Stomach smooth muscle (tissue), 2 donors: ENCODE data around the gene FADS3.

ENCODE experiments used
- H3K27ac ChIP-seq: one replicate; pipeline ENCODE4 v1.7.0; 2013; ENCODE audit warnings: mild to moderate bottlenecking, low read length, inconsistent platforms
- H3K27me3 ChIP-seq, 2 donors: one replicate each; pipeline ENCODE4 v1.7.0; 2013; ENCODE audit warnings: low read length in 2 of 2; ENCODE audit not compliant: insufficient read depth in 2 of 2, control insufficient read depth in 1 of 2
- H3K36me3 ChIP-seq, 2 donors: one replicate each; pipeline ENCODE4 v1.7.0; 2013; ENCODE audit warnings: low read length in 2 of 2; ENCODE audit not compliant: control insufficient read depth in 2 of 2, insufficient read depth in 2 of 2
- H3K4me1 ChIP-seq: one replicate; pipeline ENCODE4 v1.7.0; 2013; ENCODE audit warnings: low read length; ENCODE audit not compliant: control insufficient read depth, insufficient read depth
- H3K4me3 ChIP-seq, 2 donors: one replicate each; pipeline ENCODE4 v1.7.0; 2013; ENCODE audit warnings: low read length in 2 of 2
- H3K9ac ChIP-seq, 2 donors: one replicate each; pipeline ENCODE4 v1.7.0; 2013; ENCODE audit warnings: low read length in 2 of 2, mild to moderate bottlenecking in 1 of 2
- H3K9me3 ChIP-seq, 2 donors: one replicate each; pipeline ENCODE4 v1.7.0; 2013; ENCODE audit warnings: low read length in 2 of 2; ENCODE audit not compliant: control insufficient read depth in 2 of 2
- donor health status: healthy.
- donor health status: Pancreatic carcinoma.

FADS3 gene

DNA sequence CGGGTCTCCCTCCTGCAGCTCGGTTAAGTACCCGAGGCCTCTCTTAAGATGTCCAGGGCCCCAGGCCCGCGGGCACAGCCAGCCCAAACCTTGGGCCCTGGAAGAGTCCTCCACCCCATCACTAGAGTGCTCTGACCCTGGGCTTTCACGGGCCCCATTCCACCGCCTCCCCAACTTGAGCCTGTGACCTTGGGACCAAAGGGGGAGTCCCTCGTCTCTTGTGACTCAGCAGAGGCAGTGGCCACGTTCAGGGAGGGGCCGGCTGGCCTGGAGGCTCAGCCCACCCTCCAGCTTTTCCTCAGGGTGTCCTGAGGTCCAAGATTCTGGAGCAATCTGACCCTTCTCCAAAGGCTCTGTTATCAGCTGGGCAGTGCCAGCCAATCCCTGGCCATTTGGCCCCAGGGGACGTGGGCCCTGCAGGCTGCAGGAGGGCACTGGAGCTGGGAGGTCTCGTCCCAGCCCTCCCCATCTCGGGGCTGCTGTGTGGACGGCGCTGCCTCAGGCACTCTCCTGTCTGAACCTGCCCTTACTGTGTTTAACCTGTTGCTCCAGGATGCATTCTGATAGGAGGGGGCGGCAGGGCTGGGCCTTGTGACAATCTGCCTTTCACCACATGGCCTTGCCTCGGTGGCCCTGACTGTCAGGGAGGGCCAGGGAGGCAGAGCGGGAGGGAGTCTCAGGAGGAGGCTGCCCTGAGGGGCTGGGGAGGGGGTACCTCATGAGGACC, 25.0 kb downstream of the FADS3 start:
- Histone ChIP-seq H3K4me1 (peaks cover 8% of the 10 kb centered on the region), H3K9me3 (no peaks in the 10 kb centered on the region), H3K4me3 (no peak overlapping the region), H3K27ac (no peak overlapping the region), H3K9ac (no peak overlapping the region), H3K36me3 (peaks cover 0 to 3% of the 10 kb centered on the region in 2 donors), H3K27me3 (peaks cover 2 to 3% of the 10 kb centered on the region in 2 donors)

GRCh38 chr11:61864814-61865775, 26.2 kb downstream of the FADS3 start:
- H3K9me3 ChIP-seq, result no peaks in the 10 kb centered on the region
- no peak overlapping the region for H3K27ac ChIP-seq
- peaks cover 0 to 2% of the 10 kb centered on the region in 2 donors for H3K27me3 ChIP-seq
- no peak overlapping the region for H3K9ac ChIP-seq
- H3K36me3 ChIP-seq, result peaks cover 0 to 3% of the 10 kb centered on the region in 2 donors
- H3K4me3 ChIP-seq, result no peak overlapping the region
- no peaks in the 10 kb centered on the region for H3K4me1 ChIP-seq

- Histone ChIP-seq H3K27me3 (no peaks in the 10 kb centered on the region), H3K9me3 (no peaks in the 10 kb centered on the region), H3K4me3 (no peak overlapping the region), H3K27ac (no peak overlapping the region), H3K9ac (no peak overlapping the region), H3K4me1 (no peaks in the 10 kb centered on the region), H3K36me3 (peaks cover 0 to 6% of the 10 kb centered on the region in 2 donors)
These were observed 27.7 kb downstream of the FADS3 start for GRCh38 chr11:61863548-61864081.

DNA sequence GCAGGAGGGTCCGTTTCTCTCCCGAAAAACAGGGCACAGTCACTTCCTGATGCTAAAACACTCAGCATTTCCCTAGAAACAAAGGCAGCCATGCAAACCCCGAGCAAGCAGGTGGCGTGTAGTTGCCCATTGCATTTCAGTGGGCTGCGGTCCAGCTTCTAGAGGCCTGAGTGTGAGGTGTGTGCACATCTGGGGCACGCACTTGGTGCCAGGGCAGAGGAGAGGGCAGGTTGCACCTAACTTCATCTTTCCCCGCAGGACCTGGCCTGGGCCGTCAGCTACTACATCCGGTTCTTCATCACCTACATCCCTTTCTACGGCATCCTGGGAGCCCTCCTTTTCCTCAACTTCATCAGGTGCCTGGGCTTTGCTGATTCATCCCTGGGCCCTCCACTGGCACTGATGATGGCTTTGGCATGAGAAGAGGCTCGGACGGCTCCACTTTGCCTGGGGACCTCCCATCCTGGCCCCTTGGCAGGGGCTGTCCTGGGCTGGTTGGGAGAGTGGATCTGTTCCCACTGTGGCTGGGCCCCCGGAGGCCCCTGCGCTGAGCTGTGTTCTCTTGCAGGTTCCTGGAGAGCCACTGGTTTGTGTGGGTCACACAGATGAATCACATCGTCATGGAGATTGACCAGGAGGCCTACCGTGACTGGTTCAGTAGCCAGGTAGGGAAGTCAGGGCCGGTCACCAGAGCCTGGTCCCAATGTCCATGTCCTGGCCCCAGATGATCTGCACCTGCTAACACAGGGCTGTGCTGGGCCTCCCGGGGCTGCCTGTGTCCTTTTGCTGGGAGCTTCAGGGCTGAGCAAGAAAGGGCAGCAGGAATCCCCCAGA, 28.4 kb downstream of the FADS3 start:
- Histone ChIP-seq H3K9ac (no peak overlapping the region), H3K27me3 (no peaks in the 10 kb centered on the region), H3K27ac (no peak overlapping the region), H3K4me3 (no peak overlapping the region), H3K9me3 (no peaks in the 10 kb centered on the region), H3K36me3 (peaks cover 0 to 6% of the 10 kb centered on the region in 2 donors), H3K4me1 (no peaks in the 10 kb centered on the region)

DNA sequence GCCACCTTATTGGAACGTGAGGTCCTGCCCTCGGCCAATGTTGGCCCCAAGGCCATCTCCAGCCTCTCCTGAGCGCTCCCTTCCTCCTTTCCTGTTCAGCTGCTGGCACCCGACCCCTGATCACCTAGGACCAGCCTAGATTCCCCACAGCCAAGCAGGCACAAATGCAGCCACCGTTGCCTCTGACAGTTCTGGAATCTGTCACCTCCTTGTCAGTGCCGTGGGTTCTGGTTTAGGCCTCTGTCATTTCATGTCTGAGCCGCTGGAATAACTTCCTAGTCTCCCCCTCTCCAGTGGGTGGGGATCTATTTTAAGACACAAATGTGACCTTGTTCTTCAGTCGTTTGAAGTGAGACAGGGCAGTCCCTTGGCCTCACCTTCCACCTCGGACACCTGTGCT, 29.7 kb downstream of the FADS3 start:
- Histone ChIP-seq H3K4me1 (no peaks in the 10 kb centered on the region), H3K9me3 (no peaks in the 10 kb centered on the region), H3K27ac (no peak overlapping the region), H3K27me3 (no peaks in the 10 kb centered on the region), H3K4me3 (no peak overlapping the region), H3K9ac (no peak overlapping the region), H3K36me3 (peaks cover 0 to 6% of the 10 kb centered on the region in 2 donors)

- no peaks in the 10 kb centered on the region for H3K27me3 ChIP-seq
These were observed 31.1 kb downstream of the FADS3 start for GRCh38 chr11:61860054-61860903.

GRCh38 chr11:61855939-61856680, 35.2 kb downstream of the FADS3 start:
- peaks cover 3% of the 10 kb centered on the region for H3K4me1 ChIP-seq
- no peaks in the 10 kb centered on the region for H3K9me3 ChIP-seq
- H3K4me3 ChIP-seq, result no peak overlapping the region
- H3K27me3 ChIP-seq, result no peaks in the 10 kb centered on the region
- H3K36me3 ChIP-seq, result peaks cover 3 to 4% of the 10 kb centered on the region in 2 donors
- no peak overlapping the region for H3K27ac ChIP-seq
- no peak overlapping the region for H3K9ac ChIP-seq

More at GRCh38 chr11:61860054-61860903, 31.1 kb downstream of the FADS3 start:
- H3K27ac ChIP-seq, result no peak overlapping the region
- H3K9ac ChIP-seq, result no peak overlapping the region
- H3K36me3 ChIP-seq, result peaks cover 0 to 6% of the 10 kb centered on the region in 2 donors
- H3K4me3 ChIP-seq, result no peak overlapping the region
- H3K4me1 ChIP-seq, result peaks cover 3% of the 10 kb centered on the region
- H3K9me3 ChIP-seq, result no peaks in the 10 kb centered on the region

DNA sequence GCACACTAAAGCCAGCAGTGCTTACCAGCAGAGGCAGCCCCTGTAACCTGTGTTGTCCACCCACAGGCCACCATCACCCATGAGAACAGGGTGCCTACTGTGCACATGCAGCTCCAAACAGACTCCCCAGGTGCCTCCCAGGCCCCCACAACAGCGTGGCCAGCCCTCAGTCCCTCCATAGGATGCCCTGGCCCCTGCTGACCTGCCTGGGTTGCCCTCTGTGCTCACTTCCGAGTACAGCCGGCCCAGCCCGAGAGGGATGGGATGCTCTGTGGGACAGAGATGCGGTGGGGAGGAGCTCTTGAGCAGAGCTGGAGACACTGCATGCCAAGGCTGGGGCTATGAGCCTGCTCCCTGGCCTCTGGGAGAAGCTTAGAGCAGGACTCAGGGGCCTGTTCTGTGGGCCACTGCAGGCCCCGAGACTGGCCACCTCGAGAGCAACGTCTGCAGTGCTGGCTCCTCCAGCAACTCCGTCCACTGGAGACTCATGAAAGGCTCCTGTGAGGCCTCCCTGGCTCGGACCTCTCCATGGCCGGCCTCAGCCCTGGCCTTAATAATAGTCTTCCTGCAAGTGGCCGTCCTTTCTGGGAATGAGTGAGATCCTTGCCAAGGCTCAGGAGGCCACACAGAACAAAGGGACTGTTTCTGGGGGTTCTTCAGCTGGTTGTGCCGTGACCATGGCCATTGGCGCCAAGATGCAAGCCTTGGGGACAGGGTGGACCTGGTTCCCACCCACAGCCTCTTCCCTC, 36.2 kb downstream of the FADS3 start:
- Histone ChIP-seq H3K4me1 (peaks cover 3% of the 10 kb centered on the region), H3K9me3 (no peaks in the 10 kb centered on the region), H3K27me3 (no peaks in the 10 kb centered on the region), H3K36me3 (peaks cover 3 to 4% of the 10 kb centered on the region in 2 donors), H3K4me3 (no peak overlapping the region), H3K27ac (no peak overlapping the region), H3K9ac (no peak overlapping the region)
